NT2/D1 (cell line): ENCODE measurements around the gene SNF8.

Source experiments
- SUZ12 ChIP-seq: IDR thresholded peaks from 2 replicates; pipeline ENCODE4 v1.6.1; 2011; ENCODE audit not compliant: insufficient read length, insufficient read depth; ENCODE audit errors: extremely low read depth
- YY1 ChIP-seq: IDR thresholded peaks from 2 replicates; pipeline ENCODE4 v1.6.1; 2011; ENCODE audit not compliant: insufficient read length, insufficient read depth
- ZNF274 ChIP-seq: IDR thresholded peaks from 2 replicates; pipeline ENCODE4 v1.6.1; 2011; ENCODE audit warnings: mild to moderate bottlenecking, low read depth, low read length

DNA sequence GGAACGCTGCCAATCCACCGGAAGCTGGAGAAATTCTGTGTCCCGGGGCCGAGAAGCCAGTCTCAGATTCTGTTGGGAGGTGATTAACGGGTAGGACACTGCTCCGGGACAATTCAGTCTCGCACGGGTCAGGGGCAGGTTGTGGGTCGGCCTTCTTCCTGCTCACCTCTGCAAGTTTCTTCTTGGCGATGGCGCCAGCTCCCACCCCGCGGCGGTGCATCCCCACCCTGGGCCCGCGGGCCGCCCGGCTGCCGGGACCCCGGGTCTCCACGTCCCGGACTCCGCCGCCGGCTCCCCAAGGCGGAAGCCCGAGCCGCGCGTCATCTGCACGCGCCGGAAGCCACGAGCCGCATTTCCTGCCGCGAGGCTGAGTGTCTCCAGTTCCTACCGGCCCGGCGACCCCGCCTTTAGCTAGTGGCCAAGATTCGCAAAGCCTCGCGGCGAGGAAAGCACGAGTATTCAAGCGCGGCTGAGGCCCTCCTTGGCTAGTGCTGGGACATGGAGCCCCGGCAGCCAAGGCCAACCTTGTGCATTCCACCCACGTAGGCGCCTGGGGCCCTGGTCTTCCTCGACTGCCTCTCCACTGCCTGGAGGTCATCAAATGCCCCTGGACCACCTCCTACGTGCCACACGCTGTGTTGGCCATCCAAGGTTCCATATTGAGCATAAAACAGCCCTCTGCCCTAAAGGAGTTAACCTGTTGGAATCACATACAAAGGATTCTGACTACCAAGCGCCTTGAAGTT is at the start of gene SNF8:
- TF ChIP-seq SUZ12 (no peak), YY1 (no peak), ZNF274 (no peak)
